Stomach smooth muscle (tissue), 2 donors: ENCODE data around the gene AP4E1.
"Not testable (repeated sequence)": the region's sequence is repeated elsewhere in the genome, so short reads cannot be mapped to it uniquely, and the experiment has no call there.

Experiments
- H3K27ac ChIP-seq: one replicate; pipeline ENCODE4 v1.7.0; 2013; ENCODE audit warnings: mild to moderate bottlenecking, low read length, inconsistent platforms
- H3K27me3 ChIP-seq, 2 donors: one replicate each; pipeline ENCODE4 v1.7.0; 2013; ENCODE audit warnings: low read length in 2 of 2; ENCODE audit not compliant: insufficient read depth in 2 of 2, control insufficient read depth in 1 of 2
- H3K36me3 ChIP-seq, 2 donors: one replicate each; pipeline ENCODE4 v1.7.0; 2013; ENCODE audit warnings: low read length in 2 of 2; ENCODE audit not compliant: control insufficient read depth in 2 of 2, insufficient read depth in 2 of 2
- H3K4me1 ChIP-seq: one replicate; pipeline ENCODE4 v1.7.0; 2013; ENCODE audit warnings: low read length; ENCODE audit not compliant: control insufficient read depth, insufficient read depth
- H3K4me3 ChIP-seq, 2 donors: one replicate each; pipeline ENCODE4 v1.7.0; 2013; ENCODE audit warnings: low read length in 2 of 2
- H3K9ac ChIP-seq, 2 donors: one replicate each; pipeline ENCODE4 v1.7.0; 2013; ENCODE audit warnings: low read length in 2 of 2, mild to moderate bottlenecking in 1 of 2
- H3K9me3 ChIP-seq, 2 donors: one replicate each; pipeline ENCODE4 v1.7.0; 2013; ENCODE audit warnings: low read length in 2 of 2; ENCODE audit not compliant: control insufficient read depth in 2 of 2
- donor health status: healthy.
- donor health status: Pancreatic carcinoma.

AP4E1 gene

DNA sequence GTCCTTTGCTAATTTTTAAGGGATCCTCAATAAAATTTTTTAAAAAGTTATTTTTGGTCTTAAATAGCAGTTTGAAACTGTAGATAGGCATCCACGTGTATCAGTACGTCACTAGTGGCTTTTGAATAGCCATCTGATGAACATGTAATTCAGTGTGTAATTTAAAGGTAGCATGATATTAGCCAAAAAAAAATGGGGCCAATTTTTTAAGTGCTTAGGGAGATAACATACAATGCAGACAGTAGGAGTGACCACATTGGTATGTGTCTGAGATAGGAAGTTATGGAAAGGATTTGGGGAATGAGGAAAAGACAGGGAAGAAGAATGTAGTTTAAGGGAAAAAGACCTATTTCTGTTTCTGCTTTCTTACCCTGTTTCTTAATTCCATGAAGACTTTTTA lies 2.5 kb downstream of the AP4E1 start:
- no peak overlapping the region for H3K4me3 ChIP-seq
- peaks cover 2 to 6% of the 10 kb centered on the region in 2 donors for H3K36me3 ChIP-seq
- peaks cover 5% of the 10 kb centered on the region for H3K4me1 ChIP-seq
- no peak overlapping the region for H3K9ac ChIP-seq
- H3K9me3 ChIP-seq: no peaks in the 10 kb centered on the region
- H3K27me3 ChIP-seq: no peaks in the 10 kb centered on the region
- H3K27ac ChIP-seq: no peak overlapping the region

GRCh38 chr15:50911621-50912020 lies 3.1 kb downstream of the AP4E1 start:
- H3K9ac ChIP-seq: no peak overlapping the region
- H3K27ac ChIP-seq: no peak overlapping the region
- no peaks in the 10 kb centered on the region for H3K27me3 ChIP-seq
- H3K9me3 ChIP-seq: no peaks in the 10 kb centered on the region
- H3K4me1 ChIP-seq: peaks cover 5% of the 10 kb centered on the region
- H3K4me3 ChIP-seq: no peak overlapping the region
- H3K36me3 ChIP-seq: peaks cover 6 to 8% of the 10 kb centered on the region in 2 donors

GRCh38 chr15:50916400-50916799 lies 7.9 kb downstream of the AP4E1 start:
- Histone ChIP-seq H3K4me1 (no peaks in the 10 kb centered on the region), H3K36me3 (peaks cover 9 to 11% of the 10 kb centered on the region in 2 donors), H3K27ac (no peak overlapping the region), H3K9ac (no peak overlapping the region), H3K9me3 (no peaks in the 10 kb centered on the region), H3K27me3 (no peaks in the 10 kb centered on the region), H3K4me3 (no peak overlapping the region)

- not testable (repeated sequence) for H3K27ac ChIP-seq, H3K4me3 ChIP-seq, H3K4me1 ChIP-seq, H3K27me3 ChIP-seq, H3K9ac ChIP-seq, H3K9me3 ChIP-seq
- peaks cover 7 to 19% of the 10 kb centered on the region in 2 donors for H3K36me3 ChIP-seq
These were observed 10.9 kb downstream of the AP4E1 start for GRCh38 chr15:50919359-50919758.

DNA sequence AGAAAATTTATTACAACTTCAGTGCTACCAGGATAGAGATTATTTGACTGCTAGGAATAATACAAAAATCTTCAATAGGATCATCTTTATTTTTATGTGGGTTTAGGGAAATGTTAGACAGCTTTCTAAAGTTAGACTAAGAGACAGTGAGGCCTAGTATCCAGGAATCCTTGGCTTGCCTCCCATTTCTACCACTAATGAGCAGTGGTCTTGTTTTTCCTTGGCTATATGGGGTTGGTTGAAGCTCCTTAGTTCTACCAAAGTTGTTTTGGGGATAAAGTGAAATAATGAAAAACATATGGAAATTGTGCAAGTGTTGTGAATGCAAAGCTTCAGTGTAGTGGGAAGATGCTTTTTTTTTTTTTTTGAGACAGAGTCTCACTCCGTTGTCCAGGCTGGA lies 16.8 kb downstream of the AP4E1 start:
- H3K27ac ChIP-seq: no peak overlapping the region
- peaks cover 12 to 19% of the 10 kb centered on the region in 2 donors for H3K36me3 ChIP-seq
- no peaks in the 10 kb centered on the region for H3K9me3 ChIP-seq
- no peak overlapping the region for H3K9ac ChIP-seq
- H3K4me1 ChIP-seq: no peaks in the 10 kb centered on the region
- H3K4me3 ChIP-seq: no peak overlapping the region
- H3K27me3 ChIP-seq: no peaks in the 10 kb centered on the region

DNA sequence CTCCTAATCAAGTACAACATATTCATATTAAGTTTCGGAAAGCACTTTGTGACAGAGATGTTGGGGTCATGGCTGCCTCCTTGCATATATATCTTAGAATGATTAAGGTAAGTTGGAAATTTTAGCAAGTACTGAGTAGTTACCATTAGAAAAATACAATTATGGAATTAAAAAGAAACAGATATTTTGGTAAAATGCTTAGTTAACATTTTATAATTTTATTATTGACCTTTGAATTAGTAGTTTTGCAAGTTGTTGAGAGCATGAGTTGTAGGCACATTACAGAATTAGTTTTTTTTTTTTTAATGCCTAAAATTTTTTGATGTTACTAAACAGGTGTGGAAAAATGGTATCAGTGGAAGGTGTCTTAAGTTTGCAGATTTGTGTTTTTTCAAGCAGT lies 20.6 kb downstream of the AP4E1 start:
- Histone ChIP-seq H3K4me1 (no peaks in the 10 kb centered on the region), H3K4me3 (no peak overlapping the region), H3K9ac (no peak overlapping the region), H3K36me3 (peaks cover 9 to 12% of the 10 kb centered on the region in 2 donors), H3K27me3 (no peaks in the 10 kb centered on the region), H3K27ac (no peak overlapping the region), H3K9me3 (no peaks in the 10 kb centered on the region)

GRCh38 chr15:50930792-50931191 lies 22.3 kb downstream of the AP4E1 start:
- Histone ChIP-seq H3K27me3 (no peaks in the 10 kb centered on the region), H3K4me3 (no peak overlapping the region), H3K9ac (no peak overlapping the region), H3K4me1 (no peaks in the 10 kb centered on the region), H3K36me3 (peaks cover 6 to 14% of the 10 kb centered on the region in 2 donors), H3K27ac (no peak overlapping the region), H3K9me3 (no peaks in the 10 kb centered on the region)

- Histone ChIP-seq H3K27ac (no peak overlapping the region), H3K4me3 (no peak overlapping the region), H3K4me1 (no peaks in the 10 kb centered on the region), H3K27me3 (no peaks in the 10 kb centered on the region), H3K36me3 (peaks cover 3 to 12% of the 10 kb centered on the region in 2 donors), H3K9me3 (no peaks in the 10 kb centered on the region), H3K9ac (no peak overlapping the region)
These were observed 24.9 kb downstream of the AP4E1 start for GRCh38 chr15:50933341-50933740.

GRCh38 chr15:50938525-50938924 lies 30.0 kb downstream of the AP4E1 start:
- Histone ChIP-seq H3K4me1 (no peaks in the 10 kb centered on the region), H3K36me3 (peaks cover 9% of the 10 kb centered on the region in 2 donors), H3K4me3 (no peak overlapping the region), H3K9ac (no peak overlapping the region), H3K9me3 (no peaks in the 10 kb centered on the region), H3K27ac (no peak overlapping the region), H3K27me3 (no peaks in the 10 kb centered on the region)

GRCh38 chr15:50939911-50940310 lies 31.4 kb downstream of the AP4E1 start:
- H3K36me3 ChIP-seq: peaks cover 12 to 15% of the 10 kb centered on the region in 2 donors
- no peak overlapping the region for H3K27ac ChIP-seq

DNA sequence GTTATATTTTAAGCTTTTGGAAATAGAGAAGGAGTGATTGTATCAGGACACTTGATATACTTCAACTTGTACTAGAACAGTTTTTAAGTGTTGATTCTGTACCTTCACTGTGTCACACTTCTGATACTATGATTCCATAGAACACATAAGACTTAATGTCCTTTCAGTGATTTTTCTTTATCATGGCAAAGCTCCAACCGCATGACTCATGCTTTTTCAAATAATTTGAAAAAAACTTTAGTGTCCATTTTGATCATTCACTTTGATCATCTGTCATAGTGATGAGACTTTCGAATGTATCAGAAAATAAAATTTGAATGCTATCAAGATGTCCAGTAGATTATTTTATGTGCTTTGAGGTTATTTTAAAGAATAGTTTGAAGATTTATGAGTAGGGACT lies 32.0 kb downstream of the AP4E1 start:
- H3K9me3 ChIP-seq: no peaks in the 10 kb centered on the region
- no peaks in the 10 kb centered on the region for H3K27me3 ChIP-seq
- no peaks in the 10 kb centered on the region for H3K4me1 ChIP-seq
- H3K36me3 ChIP-seq: peaks cover 15% of the 10 kb centered on the region in 2 donors
- no peak overlapping the region for H3K9ac ChIP-seq
- H3K27ac ChIP-seq: no peak overlapping the region
- no peak overlapping the region for H3K4me3 ChIP-seq

More at GRCh38 chr15:50939911-50940310, 31.4 kb downstream of the AP4E1 start:
- Histone ChIP-seq H3K4me3 (no peak overlapping the region), H3K9ac (no peak overlapping the region), H3K4me1 (no peaks in the 10 kb centered on the region), H3K9me3 (no peaks in the 10 kb centered on the region), H3K27me3 (no peaks in the 10 kb centered on the region)
